GM21526 (cell line): ENCODE measurements around the gene FGFRL1.

ENCODE experiments used
- ATAC-seq: cut with Tn5 transposase; IDR thresholded peaks from one replicate; pipeline ENCODE4 v1.9.1; 2021; ENCODE audit warnings: moderate library complexity; ENCODE audit not compliant: unreplicated experiment, low FRiP score

The FGFRL1 gene

GRCh38 chr4:1011022-1011665 lies at the start of gene FGFRL1:
TSS of gene FGFRL1 (plus strand) at chr4:1011626. CDS start at chr4:1012486, 860 bp downstream.
- ATAC-seq: peak; percentile 30

- no peak for ATAC-seq
Observed at GRCh38 chr4:962231-963208, 48.9 kb upstream of the FGFRL1 start.

- ATAC-seq: no peak
Observed at GRCh38 chr4:963276-964225, 47.9 kb upstream of the FGFRL1 start.

GRCh38 chr4:964346-965025 lies 46.9 kb upstream of the FGFRL1 start:
- ATAC-seq: no peak

GRCh38 chr4:965048-965765 lies 46.2 kb upstream of the FGFRL1 start:
- no peak for ATAC-seq

- ATAC-seq: no peak
Observed at GRCh38 chr4:965766-966134, 45.7 kb upstream of the FGFRL1 start.

GRCh38 chr4:966266-967112 lies 44.9 kb upstream of the FGFRL1 start:
- no peak for ATAC-seq

GRCh38 chr4:967113-968104 lies 44.0 kb upstream of the FGFRL1 start:
- ATAC-seq: no peak

- ATAC-seq: no peak
Observed at GRCh38 chr4:968221-968620, 43.2 kb upstream of the FGFRL1 start.

GRCh38 chr4:968621-969394 lies 42.6 kb upstream of the FGFRL1 start:
- no peak for ATAC-seq

GRCh38 chr4:970046-970745 lies 41.2 kb upstream of the FGFRL1 start:
- ATAC-seq: no peak

GRCh38 chr4:970854-971520 lies 40.4 kb upstream of the FGFRL1 start:
- ATAC-seq: no peak

- no peak for ATAC-seq
Observed at GRCh38 chr4:971666-972500, 39.5 kb upstream of the FGFRL1 start.

- ATAC-seq: peak; percentile 33
Observed at GRCh38 chr4:972651-973424, 38.6 kb upstream of the FGFRL1 start.
